Measurements from ENCODE around the gene LNX1. TPM values are rescaled to one million over a fixed set of nuclear protein-coding genes. Genes with fewer than 3 reads are reported as not detected.
"Not testable (repeated sequence)": the region's sequence is repeated elsewhere in the genome, so short reads cannot be mapped to it uniquely, and the experiment has no call there.

Gene LNX1
- total RNA-seq, 1 experiment from 2014 or later = 1.2 TPM

- no peak for DNase-seq (ENCODE audit: low spot score)
Measured at GRCh38 chr4:53497487-53498244, 93.6 kb downstream of the LNX1 start.

GRCh38 chr4:53494851-53495250, 96.4 kb downstream of the LNX1 start:
- no peak for DNase-seq (ENCODE audit: low spot score)

- peak; percentile 61 for DNase-seq (ENCODE audit: low spot score)
Measured at GRCh38 chr4:53490965-53491622, 100.2 kb downstream of the LNX1 start.

GRCh38 chr4:53490161-53490956, 100.9 kb downstream of the LNX1 start:
- DNase-seq (ENCODE audit: low spot score) = no peak

GRCh38 chr4:53489279-53489889, 101.9 kb downstream of the LNX1 start:
- peak; percentile 23 for DNase-seq (ENCODE audit: low spot score)

- no peak for DNase-seq (ENCODE audit: low spot score)
Measured at GRCh38 chr4:53487766-53488165, 103.5 kb downstream of the LNX1 start.

GRCh38 chr4:53485658-53486040, 105.6 kb downstream of the LNX1 start:
- no peak for DNase-seq (ENCODE audit: low spot score)

GRCh38 chr4:53484911-53485657, 106.2 kb downstream of the LNX1 start:
- no peak for DNase-seq (ENCODE audit: low spot score)

- no peak for DNase-seq (ENCODE audit: low spot score)
Measured at GRCh38 chr4:53483250-53483649, 108.0 kb downstream of the LNX1 start.

GRCh38 chr4:53481586-53481985, 109.7 kb downstream of the LNX1 start:
- no peak for DNase-seq (ENCODE audit: low spot score)

GRCh38 chr4:53480909-53481308, 110.4 kb downstream of the LNX1 start:
- no peak for DNase-seq (ENCODE audit: low spot score)

- peak; percentile 29 for DNase-seq (ENCODE audit: low spot score)
Measured at GRCh38 chr4:53479736-53480525, 111.4 kb downstream of the LNX1 start.

- DNase-seq (ENCODE audit: low spot score) = peak; percentile 69
Measured at GRCh38 chr4:53478671-53479456, 112.4 kb downstream of the LNX1 start.

- no peak for DNase-seq (ENCODE audit: low spot score)
Measured at GRCh38 chr4:53477636-53478035, 113.7 kb downstream of the LNX1 start.

- no peak for DNase-seq (ENCODE audit: low spot score)
Measured at GRCh38 chr4:53477038-53477565, 114.2 kb downstream of the LNX1 start.

- DNase-seq (ENCODE audit: low spot score) = peak; percentile 94
Measured at GRCh38 chr4:53476232-53477037, 114.9 kb downstream of the LNX1 start.

GRCh38 chr4:53466576-53466975, 124.7 kb downstream of the LNX1 start:
- not testable (repeated sequence) for DNase-seq (ENCODE audit: low spot score)

- no peak for DNase-seq (ENCODE audit: low spot score)
Measured at GRCh38 chr4:53465891-53466290, 125.4 kb downstream of the LNX1 start.

GRCh38 chr4:53465281-53465680, 126.0 kb downstream of the LNX1 start:
- DNase-seq (ENCODE audit: low spot score) = no peak

All from A172 (cell line).